HG03097 (cell line): ENCODE data around the gene NPHP4.
"Not testable (repeated sequence)": the region's sequence is repeated elsewhere in the genome, so short reads cannot be mapped to it uniquely, and the experiment has no call there.

ENCODE experiments used
- ATAC-seq: cut with Tn5 transposase; IDR thresholded peaks from one replicate; pipeline ENCODE4 v1.9.1; 2021; ENCODE audit not compliant: unreplicated experiment, low FRiP score

The NPHP4 gene

GRCh38 chr1:5901841-5902240 is 90.4 kb downstream of the NPHP4 start:
- no peak for ATAC-seq

- ATAC-seq = no peak
Measured at GRCh38 chr1:5901150-5901549, 91.1 kb downstream of the NPHP4 start.

GRCh38 chr1:5898266-5898665 is 94.0 kb downstream of the NPHP4 start:
- no peak for ATAC-seq

DNA sequence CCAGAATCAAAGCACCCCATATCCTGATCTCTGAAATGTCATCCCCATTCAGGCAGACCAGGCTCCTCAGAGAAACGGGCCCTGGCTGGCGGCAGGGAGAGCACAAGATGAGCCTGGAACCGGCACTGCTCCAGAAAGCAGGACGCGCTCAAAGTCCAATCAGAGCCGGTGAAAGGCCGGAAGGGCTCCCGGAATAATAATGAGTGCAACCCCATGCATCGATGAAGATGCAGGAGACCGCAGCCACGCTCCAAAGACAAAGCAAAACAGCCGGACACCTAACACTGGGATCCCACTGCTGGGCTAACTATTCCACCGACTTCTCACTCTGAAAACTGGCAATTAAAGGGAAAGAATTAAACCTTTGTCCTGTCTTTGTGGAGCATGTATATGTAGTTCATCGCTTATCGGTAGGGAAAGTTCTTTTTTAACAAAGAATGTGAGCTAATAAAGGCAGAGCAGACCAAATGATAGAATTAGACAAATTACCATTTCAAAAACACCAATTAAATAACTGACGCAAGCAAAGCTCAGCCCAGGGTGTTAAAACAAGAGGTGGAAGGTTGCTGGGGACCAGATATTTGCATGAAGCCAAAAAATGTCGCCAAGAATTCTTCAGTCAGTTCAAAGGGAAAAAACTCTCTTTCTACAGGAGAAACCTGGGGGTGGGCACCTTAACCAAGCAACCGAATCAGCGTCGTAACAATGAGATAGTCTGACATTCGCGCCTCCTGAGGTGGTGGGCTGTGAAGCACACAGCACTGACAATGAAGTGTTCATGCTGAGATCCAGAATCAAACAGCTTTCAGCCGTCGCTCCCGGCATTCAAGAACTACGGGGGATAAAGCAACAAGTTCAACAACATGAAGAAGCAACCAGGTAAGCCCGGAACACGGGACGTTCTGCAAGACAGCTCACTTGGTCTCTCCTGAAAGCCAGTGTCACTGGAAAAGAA is 95.2 kb downstream of the NPHP4 start:
- no peak for ATAC-seq

DNA sequence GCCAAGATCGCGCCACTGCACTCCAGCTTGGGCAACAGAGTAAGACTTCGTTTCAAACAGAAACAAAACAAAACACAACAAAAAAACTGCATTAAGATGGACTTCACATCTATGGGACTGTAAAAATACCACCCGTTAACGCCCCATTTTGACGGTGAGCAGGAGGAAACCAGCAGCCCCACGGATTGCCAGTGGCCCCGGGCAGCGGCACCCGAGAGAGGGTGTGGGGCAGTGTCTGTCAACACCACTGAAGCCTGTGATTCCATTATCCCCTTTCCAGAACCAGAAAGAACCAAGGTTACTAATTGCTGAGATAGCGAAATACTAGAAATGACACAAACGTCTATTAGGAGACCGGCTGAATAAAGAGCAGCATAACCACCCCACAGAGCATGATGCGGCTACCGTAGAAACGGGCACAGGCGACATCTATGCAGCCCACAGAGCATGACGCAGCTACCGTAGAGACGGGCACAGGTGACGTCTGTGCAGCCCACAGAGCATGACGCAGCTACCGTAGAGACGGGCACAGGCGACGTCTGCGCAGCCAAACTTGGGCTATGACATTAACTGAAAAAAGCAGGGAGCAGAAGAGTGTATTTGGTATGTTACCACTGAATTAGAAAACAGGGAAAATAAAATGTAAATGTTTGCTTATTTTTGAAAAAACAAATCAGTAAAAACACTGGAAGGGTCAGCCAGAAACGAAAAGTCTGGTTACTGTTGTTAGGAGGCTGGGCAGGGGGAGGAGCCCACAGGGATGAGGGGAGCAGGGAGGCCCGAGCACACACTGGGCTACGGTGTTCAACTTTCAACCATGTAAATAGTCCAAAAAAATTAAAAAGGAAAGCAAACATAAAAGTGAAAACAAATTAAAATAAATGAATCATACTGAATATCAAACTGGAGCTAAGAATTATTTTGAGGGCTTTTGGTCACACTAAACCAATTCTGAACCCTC is 96.5 kb downstream of the NPHP4 start:
- ATAC-seq = no peak

DNA sequence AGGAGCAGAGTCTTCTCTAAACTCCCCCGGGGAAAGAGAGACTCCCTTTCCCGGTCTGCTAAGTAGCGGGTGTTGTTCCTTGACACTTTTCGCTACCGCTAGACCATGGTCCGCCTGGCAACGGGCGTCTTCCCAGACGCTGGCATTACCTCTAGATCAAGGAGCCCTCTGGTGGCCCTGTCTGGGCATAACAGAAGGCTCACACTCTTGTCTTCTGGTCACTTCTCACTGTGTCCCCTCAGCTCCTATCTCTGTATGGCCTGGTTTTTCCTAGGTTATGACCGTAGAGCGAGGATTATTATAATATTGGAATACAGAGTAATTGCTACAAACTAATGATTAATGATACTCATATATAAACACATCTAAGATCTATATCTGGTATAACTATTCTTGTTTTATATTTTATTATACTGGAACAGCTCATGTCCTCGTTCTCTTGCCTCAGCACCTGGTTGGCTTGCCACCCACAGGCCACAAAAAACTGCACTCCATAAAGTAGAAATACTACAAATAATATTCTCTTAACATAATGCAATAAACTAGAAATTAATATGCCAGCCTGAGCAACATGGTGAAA is 98.4 kb downstream of the NPHP4 start:
- not testable (repeated sequence) for ATAC-seq

- no peak for ATAC-seq
Measured at GRCh38 chr1:5892329-5892728, 99.9 kb downstream of the NPHP4 start.

DNA sequence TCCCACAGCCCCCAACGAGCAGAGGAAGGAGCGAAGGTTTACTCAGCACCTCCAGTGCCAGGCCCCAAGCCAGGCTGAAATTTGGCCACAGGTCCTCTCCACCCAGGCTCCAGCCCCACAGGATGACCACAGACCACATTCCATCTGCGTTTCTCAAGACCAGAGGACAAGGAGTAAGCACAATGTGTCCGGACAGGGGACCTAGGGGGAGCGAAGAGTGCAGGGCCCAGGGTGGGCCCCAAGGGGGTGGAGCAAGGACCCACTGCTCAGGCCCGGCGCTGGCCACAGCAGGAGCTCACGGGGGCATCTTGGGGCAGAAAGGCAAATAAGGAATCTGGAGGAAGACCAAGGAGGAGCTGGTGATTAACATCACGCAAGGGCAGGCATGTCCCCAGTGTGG is 100.5 kb downstream of the NPHP4 start:
- ATAC-seq = no peak

- no peak for ATAC-seq
Measured at GRCh38 chr1:5891137-5891536, 101.1 kb downstream of the NPHP4 start.

GRCh38 chr1:5890346-5891106 is 101.7 kb downstream of the NPHP4 start:
- no peak for ATAC-seq

GRCh38 chr1:5889901-5890300 is 102.3 kb downstream of the NPHP4 start:
- ATAC-seq = no peak

DNA sequence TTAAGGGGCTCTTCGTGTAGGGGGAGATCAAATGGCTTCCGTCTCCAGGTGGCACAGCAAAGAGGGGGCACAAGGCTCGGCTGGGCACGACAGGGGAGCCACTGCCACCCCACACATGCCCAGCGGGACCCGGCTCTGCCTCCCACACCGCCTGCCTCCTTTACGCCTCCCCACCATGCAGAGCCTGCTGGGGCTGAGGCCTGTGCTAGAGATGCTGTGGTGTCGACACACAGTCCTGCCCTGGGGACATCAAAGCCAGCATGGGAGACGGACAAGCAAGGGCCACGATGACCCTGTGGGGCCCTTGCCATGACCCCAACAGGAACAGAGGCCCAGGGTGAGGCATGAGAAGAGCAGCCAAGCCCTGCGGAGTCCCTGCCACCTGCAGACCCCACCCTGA is 102.8 kb downstream of the NPHP4 start:
- no peak for ATAC-seq

GRCh38 chr1:5888606-5889211 is 103.5 kb downstream of the NPHP4 start:
- no peak for ATAC-seq

- ATAC-seq = no peak
Measured at GRCh38 chr1:5887971-5888361, 104.3 kb downstream of the NPHP4 start.

DNA sequence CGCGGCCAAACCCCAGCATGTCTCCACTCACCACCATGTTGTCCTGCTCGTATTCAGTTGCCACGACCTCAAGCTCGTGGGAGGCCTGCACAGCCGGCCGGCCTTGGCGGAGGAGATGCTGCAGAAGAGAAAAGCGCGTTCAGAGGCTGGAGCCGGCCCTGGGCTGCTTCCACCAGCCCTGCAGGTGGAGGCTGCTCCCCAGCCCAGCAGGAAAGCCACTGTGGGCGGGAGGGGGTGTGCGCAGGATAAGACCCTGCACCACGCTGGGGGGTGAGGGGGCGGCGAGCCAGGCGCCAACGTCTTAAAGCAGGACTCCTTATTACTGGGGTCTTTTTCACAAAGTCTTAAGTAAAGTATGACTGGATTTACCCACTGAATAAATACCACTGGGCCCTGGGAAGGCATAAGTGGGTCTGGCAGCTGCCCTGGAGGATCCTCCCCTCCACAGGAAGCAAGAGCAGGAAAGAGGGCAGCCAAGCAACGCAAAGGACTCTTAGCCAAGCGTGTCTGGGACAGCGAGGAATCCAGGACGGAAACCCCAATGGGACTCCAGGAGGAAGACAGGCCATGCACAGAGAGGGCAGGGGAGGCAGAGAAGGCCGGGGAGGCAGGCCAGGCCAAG is 104.8 kb downstream of the NPHP4 start:
- no peak for ATAC-seq

- no peak for ATAC-seq
Measured at GRCh38 chr1:5886541-5887348, 105.5 kb downstream of the NPHP4 start.

DNA sequence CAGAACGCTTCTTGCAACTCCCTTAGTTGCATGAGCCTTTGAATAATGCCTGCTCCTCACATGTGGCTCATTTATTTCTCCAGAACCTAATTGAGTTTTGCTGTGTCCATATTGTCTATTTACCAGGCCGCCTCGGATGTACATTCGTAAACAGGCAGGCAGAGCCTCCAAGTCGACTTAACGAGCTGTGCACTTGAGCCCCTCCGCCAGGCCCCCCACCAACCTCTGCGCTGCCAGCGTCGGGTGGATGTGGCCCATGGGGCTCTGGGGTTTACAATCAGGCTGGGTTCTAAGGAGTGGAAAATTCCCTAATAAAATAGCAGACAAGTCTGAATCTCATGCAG is 106.1 kb downstream of the NPHP4 start:
- no peak for ATAC-seq

DNA sequence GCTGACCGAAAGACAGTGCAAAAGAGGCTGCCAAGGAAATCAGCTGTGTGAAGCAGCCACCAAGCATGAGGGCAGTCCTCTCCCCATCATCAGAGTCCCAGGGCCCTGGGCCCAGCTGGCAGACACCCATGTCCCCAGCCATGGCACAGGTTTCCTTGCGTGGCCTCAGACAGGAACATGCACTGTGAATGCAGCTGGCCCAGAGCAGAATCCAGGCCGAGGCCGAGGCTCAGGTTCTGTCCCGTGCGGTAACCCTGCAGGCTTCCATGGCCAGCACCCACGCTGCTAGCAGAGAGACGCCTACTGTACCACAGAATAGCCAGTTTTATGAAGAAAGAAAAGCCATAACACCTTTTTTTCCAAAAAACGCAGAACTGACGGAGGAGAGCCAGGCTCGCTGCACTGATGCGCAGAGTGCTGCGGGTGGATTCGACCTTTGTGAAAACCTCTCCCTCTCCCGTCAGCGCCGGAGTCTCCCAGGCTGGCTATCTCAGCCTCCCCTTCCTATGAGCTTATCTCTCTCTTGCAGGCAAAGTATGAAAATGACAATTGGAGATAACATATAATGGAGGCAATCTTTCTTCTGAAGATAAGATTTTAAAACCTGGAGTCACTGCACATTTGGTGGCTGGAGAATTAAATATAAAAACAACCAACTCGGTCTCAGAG is 106.6 kb downstream of the NPHP4 start:
- no peak for ATAC-seq
